GM19035 (cell line): Measurements from ENCODE around the gene UQCC2.
A peak's percentile ranks its signal among the peaks of the same experiment; 100 is the strongest.

ENCODE experiments used
- ATAC-seq: cut with Tn5 transposase; IDR thresholded peaks from one replicate; pipeline ENCODE4 v1.9.1; 2021; ENCODE audit not compliant: unreplicated experiment

Gene UQCC2

DNA sequence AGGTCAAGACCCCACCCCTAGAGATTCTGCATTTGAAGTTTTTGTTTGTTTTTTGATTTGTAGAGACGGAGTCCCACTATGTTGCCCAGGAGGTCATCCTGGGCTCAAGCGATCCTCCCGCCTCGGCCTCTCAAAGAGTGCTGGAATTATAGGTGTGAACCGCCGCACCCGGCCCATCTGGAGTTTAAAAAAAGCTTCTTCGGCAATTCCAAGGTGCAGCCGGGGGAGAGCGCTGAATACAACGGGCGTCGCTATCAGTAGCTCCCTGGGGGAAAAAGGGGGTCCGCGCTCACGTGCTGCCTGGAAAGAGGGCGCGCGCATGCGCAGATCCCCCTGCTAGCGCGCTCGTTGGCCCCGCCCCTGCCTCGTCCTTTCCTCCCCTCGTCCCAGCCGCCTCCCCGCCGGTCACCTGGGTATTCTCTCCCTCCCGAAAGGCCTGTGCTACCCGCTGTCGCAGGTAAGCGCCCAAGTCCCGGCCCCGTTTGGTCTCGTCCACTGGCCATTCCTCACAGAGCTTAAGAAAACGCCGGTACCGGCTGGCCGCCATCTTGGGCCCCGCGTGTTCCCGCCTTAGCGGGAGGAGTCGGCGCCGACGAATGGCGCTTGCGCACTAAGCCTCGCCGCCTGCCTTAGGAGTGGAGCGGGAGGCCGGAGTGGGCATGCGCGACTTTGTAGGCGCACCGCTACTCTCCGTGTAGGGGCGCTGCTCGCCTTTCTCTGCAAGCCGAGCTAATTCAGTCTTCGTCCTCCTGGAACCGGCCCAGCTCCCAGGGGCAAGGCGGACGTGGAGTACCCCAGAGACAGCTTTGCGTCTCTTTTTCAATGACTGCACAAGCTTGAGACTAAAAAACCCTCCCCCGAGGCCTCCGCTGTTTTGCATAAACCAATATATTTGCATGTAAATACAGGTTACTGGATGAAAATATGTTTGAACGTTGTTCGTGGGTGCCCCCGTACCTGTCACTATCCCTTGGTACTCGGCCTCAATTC is at the start of gene UQCC2:
UQCC2 (minus strand) TSS at position 561 of the 990 bp plus-strand sequence; CDS start at position 547, 14 bp downstream.
- peak; percentile 92 for ATAC-seq

GRCh38 chr6:33759887-33760629 is 48.6 kb upstream of the UQCC2 start:
- no peak for ATAC-seq

GRCh38 chr6:33758815-33759216 is 47.3 kb upstream of the UQCC2 start:
- ATAC-seq = no peak

GRCh38 chr6:33757906-33758305 is 46.4 kb upstream of the UQCC2 start:
- ATAC-seq = no peak

DNA sequence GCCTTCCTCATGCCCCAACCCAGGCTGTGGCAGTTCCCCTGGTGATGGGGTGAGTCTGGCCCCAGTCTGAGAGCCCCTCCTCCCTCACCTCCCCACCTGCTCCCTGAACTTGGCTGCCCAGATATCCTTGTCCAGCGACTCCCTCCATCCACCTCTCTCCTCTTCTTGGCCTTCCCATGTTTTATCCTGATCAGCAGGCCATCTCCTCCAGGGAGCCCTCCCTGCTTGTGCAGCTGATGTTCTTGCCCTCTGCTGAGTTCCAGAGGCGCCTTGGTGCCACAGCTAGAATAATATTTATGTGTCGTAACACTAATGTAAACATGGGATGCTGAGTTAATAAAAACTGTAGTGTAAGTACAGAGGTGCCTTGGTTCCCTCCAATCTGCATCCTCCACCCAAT is 45.6 kb upstream of the UQCC2 start:
- no peak for ATAC-seq

GRCh38 chr6:33756211-33756954 is 44.9 kb upstream of the UQCC2 start:
- ATAC-seq = no peak

GRCh38 chr6:33755070-33755869 is 43.8 kb upstream of the UQCC2 start:
- ATAC-seq = no peak

DNA sequence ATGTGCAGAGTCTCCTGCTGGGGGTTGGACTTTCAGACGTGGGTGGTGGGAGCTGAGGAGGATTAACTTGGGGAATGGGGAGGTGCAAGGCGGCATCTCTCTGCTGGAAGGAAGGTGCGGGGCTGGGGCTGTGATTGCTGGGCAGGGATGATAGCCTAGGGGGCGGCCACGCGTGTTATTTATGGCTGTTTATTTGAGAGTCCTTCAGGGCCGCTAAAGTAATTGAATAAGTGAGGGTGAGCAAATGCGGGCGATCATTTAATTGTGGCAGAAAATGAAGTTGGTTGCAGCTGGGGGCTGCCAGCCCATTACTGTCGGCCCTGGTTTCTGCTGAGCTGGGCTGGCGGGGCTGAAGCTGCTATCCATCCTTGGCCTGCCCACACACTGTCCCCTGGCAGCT is 42.7 kb upstream of the UQCC2 start:
- no peak for ATAC-seq

- no peak for ATAC-seq
These were observed 41.1 kb upstream of the UQCC2 start for GRCh38 chr6:33752646-33753015.

DNA sequence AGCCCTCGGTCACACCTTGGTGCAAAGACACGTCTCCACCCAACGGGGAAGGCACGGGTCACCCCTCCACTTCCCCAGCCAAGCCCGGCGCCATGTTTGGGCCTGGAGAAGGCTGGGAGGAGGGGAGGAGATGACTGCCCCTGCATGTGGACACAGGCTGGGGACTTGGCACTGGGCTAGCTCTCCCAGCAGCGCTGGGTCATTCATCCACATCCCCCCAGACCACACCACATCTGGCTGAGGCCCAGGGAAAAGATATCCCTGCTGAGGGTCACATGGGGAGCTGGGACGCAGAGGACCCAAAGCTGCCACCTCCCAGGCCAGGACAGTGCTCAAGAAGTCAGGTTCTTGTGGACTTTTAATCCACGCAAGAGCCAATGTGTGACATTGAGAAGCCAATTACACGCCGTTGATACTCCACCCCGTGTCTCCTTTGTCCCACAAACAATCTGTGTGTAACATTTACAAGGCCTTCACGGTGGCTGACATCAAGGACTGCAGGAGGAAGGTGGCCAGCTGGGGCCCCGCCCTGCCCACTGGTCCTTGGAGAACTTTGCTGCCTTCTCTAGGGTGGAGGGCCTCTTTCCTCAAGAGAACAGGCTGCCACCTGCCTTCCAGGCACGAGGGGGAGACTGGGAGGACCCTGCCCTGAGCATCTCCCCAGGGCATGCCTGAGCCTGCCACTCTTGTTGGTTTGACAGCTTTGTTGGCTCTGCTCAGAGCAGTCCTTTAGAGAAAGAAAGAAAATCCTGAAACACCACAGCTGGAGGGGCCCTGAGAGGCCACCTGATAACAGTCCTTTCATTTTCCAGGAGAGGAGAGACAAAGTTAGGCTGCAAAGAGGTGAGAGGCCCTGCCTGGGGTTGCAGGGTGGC is 40.5 kb upstream of the UQCC2 start:
- ATAC-seq = no peak

GRCh38 chr6:33750244-33750991 is 38.9 kb upstream of the UQCC2 start:
- no peak for ATAC-seq

GRCh38 chr6:33749401-33749800 is 37.9 kb upstream of the UQCC2 start:
- no peak for ATAC-seq

GRCh38 chr6:33748841-33749240 is 37.3 kb upstream of the UQCC2 start:
- no peak for ATAC-seq

DNA sequence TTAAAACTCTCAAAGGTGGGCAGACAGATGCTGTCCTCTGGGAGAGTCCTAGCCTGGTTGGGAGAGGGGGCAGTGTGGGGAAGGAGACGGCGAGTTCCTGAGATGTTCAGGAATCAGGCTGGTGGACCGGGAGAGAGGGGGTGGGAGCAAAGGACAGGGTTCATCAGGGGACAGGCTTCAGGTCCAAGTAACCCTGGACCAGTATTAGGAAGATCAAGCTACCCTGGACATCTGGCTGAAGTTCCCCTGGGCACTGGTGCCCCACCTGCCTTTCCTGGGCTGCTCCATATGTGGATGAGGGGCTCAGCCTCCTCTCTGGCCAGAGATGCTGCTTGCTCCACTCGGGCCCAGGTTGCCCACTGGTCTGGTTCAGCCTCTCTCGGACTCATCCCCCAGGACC is 36.3 kb upstream of the UQCC2 start:
- no peak for ATAC-seq

GRCh38 chr6:33746651-33747100 is 35.2 kb upstream of the UQCC2 start, which contains the start of gene IP6K3:
Gene IP6K3, minus strand, starts transcription at chr6:33746905. Its CDS starts 11,429 bp downstream, at chr6:33735476.
- no peak for ATAC-seq

- no peak for ATAC-seq
These were observed 34.6 kb upstream of the UQCC2 start for GRCh38 chr6:33746036-33746600.

DNA sequence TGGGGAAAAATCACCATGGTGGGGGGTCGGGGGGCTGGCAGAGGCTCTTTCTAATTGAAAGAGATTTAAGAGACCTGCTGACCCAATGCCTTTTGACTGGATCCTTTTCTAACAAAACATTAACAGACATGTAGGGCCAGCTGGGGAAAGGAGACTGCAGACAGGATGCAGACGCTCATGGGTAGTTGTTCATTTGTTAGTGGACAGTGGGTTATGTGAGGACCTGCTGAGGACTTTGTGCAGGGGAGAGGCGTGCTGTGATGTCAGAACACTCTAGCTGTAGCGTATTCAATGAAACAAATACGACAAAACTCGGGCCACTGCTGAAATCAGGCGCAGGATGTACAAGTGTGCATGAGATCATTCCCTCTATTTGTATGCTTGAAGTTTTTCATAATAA is 34.0 kb upstream of the UQCC2 start:
- no peak for ATAC-seq

DNA sequence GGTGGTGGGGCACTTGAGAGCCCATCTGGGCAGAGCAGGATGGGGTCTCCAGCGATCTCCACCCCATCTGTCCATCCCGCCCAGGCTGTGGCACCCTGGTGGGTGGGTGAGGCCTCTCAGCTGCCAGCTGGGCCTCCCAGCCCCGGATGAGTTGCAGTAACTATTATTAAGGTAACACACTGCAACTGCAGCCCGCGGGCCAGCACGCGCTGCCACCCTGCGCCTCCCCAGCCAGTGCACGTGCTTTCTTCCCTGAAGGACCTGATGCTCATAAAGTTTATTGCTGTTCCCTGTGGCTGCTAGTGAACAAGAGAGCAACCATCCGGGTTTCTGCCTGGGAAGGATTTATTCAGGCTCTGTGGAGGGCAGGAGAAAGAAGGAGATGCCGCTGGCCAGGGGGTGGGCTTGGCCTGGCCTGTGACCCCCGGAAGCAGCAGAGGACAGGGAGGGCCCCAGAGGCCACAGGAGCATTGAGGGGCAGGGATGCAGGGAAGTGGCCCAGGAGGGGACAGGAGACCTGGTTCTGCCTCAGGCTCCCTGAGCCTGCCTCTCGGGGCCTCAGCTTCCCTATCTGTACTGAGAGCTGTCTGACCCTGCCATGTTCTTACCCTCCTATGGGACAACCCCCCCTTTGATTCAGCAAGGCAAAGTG is 33.5 kb upstream of the UQCC2 start:
- ATAC-seq = no peak
